H9 (cell line): ENCODE data around the gene WIPF2. TPM values are rescaled to one million over a fixed set of nuclear protein-coding genes. Genes with fewer than 3 reads are reported as not detected.

Source experiments
- DNase-seq: peaks from one replicate; pipeline ENCODE4 v3.0.0-alpha.2; 2017
- H2AFZ ChIP-seq: one replicate; pipeline ENCODE4 v1.6.1; 2013; ENCODE audit warnings: mild to moderate bottlenecking, low read length, control low read depth, moderate library complexity
- H2AK5ac ChIP-seq: 2 replicates; pipeline ENCODE4 v1.6.1; 2013; ENCODE audit warnings: low read length, control low read depth, mixed read lengths; ENCODE audit not compliant: insufficient read length
- H2BK120ac ChIP-seq: one replicate; pipeline ENCODE4 v1.6.1; 2013; ENCODE audit warnings: low read depth, mild to moderate bottlenecking, low read length, control low read depth, inconsistent platforms; ENCODE audit not compliant: poor library complexity, severe bottlenecking
- H2BK12ac ChIP-seq: 2 replicates; pipeline ENCODE4 v1.6.1; 2013; ENCODE audit warnings: low read length, control low read depth, mixed read lengths, low read depth; ENCODE audit not compliant: insufficient read length
- H2BK15ac ChIP-seq: 2 replicates; pipeline ENCODE4 v1.6.1; 2013; ENCODE audit warnings: low read depth, low read length, control low read depth
- H2BK20ac ChIP-seq: one replicate; pipeline ENCODE4 v1.6.1; 2013; ENCODE audit warnings: low read depth, mild to moderate bottlenecking, low read length, control low read depth, inconsistent platforms; ENCODE audit not compliant: poor library complexity, severe bottlenecking
- H2BK5ac ChIP-seq: 2 replicates; pipeline ENCODE4 v1.6.1; 2013; ENCODE audit warnings: low read length, control low read depth, mixed read lengths; ENCODE audit not compliant: insufficient read length
- H3K14ac ChIP-seq: 2 replicates; pipeline ENCODE4 v1.6.1; 2013; ENCODE audit warnings: low read length, control low read depth; ENCODE audit not compliant: insufficient read depth
- H3K18ac ChIP-seq: 2 replicates; pipeline ENCODE4 v1.6.1; 2013; ENCODE audit warnings: low read depth, mild to moderate bottlenecking, mixed read lengths, low read length, control low read depth; ENCODE audit not compliant: insufficient read length
- H3K23ac ChIP-seq: 2 replicates; pipeline ENCODE4 v1.6.1; 2013; ENCODE audit warnings: low read length, control low read depth, mixed read lengths, low read depth; ENCODE audit not compliant: insufficient read length
- H3K23me2 ChIP-seq: 2 replicates; pipeline ENCODE4 v1.6.1; 2013; ENCODE audit warnings: low read depth, mild to moderate bottlenecking, mixed read lengths, low read length, control low read depth; ENCODE audit not compliant: insufficient read length, poor library complexity, severe bottlenecking
- H3K27ac ChIP-seq: 2 replicates; pipeline ENCODE4 v1.5.1; 2013; ENCODE audit warnings: low read length, control low read depth, mixed read lengths, low read depth; ENCODE audit not compliant: insufficient read length
- H3K27me3 ChIP-seq: 2 replicates; pipeline ENCODE4 v1.6.1; 2013; ENCODE audit warnings: low read length, control low read depth, inconsistent platforms; ENCODE audit not compliant: insufficient read depth
- H3K4ac ChIP-seq: 2 replicates; pipeline ENCODE4 v1.6.1; 2013; ENCODE audit warnings: low read depth, mild to moderate bottlenecking, control low read depth, inconsistent platforms, low read length, moderate library complexity
- H3K4me1 ChIP-seq: 2 replicates; pipeline ENCODE4 v1.6.1; 2013; ENCODE audit warnings: low read length, control low read depth, inconsistent platforms; ENCODE audit not compliant: insufficient read depth
- H3K4me2 ChIP-seq: 2 replicates; pipeline ENCODE4 v1.6.1; 2013; ENCODE audit warnings: low read length, control low read depth, mixed read lengths; ENCODE audit not compliant: insufficient read length, insufficient read depth
- H3K56ac ChIP-seq: 2 replicates; pipeline ENCODE4 v1.6.1; 2013; ENCODE audit warnings: low read depth, mild to moderate bottlenecking, mixed read lengths, low read length, control low read depth; ENCODE audit not compliant: insufficient read length
- H3K79me1 ChIP-seq: 2 replicates; pipeline ENCODE4 v1.6.1; 2013; ENCODE audit warnings: low read depth, mild to moderate bottlenecking, moderate library complexity, low read length, control low read depth, inconsistent platforms; ENCODE audit not compliant: insufficient read depth, poor library complexity, severe bottlenecking
- H3K79me2 ChIP-seq: 2 replicates; pipeline ENCODE4 v1.6.1; 2013; ENCODE audit warnings: low read length, control low read depth, inconsistent platforms; ENCODE audit not compliant: insufficient read depth
- H3K9ac ChIP-seq: 2 replicates; pipeline ENCODE4 v1.6.1; 2013; ENCODE audit warnings: low read length, control low read depth, mixed read lengths; ENCODE audit not compliant: insufficient read length; ENCODE audit errors: extremely low read depth
- H3K9me3 ChIP-seq: one replicate; pipeline ENCODE4 v1.6.1; 2013; ENCODE audit warnings: low read depth, low read length, inconsistent platforms; ENCODE audit not compliant: control insufficient read depth
- H3T11ph ChIP-seq: one replicate; pipeline ENCODE4 v1.6.1; 2013; ENCODE audit warnings: mild to moderate bottlenecking, low read length, control low read depth, inconsistent platforms
- H4K20me1 ChIP-seq: one replicate; pipeline ENCODE4 v1.6.1; 2013; ENCODE audit not compliant: control insufficient read depth, insufficient read length, insufficient read depth
- H4K5ac ChIP-seq: 2 replicates; pipeline ENCODE4 v1.6.1; 2013; ENCODE audit warnings: low read depth, mild to moderate bottlenecking, mixed read lengths, low read length, control low read depth; ENCODE audit not compliant: insufficient read length
- H4K8ac ChIP-seq: replicated peaks from 2 replicates; pipeline ENCODE4 v1.6.1; 2013; ENCODE audit warnings: low read length, control low read depth, mixed read lengths, low read depth; ENCODE audit not compliant: insufficient read length
- H4K91ac ChIP-seq: 2 replicates; pipeline ENCODE4 v1.6.1; 2013; ENCODE audit warnings: low read depth, mild to moderate bottlenecking, moderate library complexity, mixed read lengths, low read length, control low read depth; ENCODE audit not compliant: insufficient read length
- H3K27ac Mint-ChIP-seq, 3 experiments: 2 replicates in 2 of 3; 3 replicates in 1 of 3; pipeline ENCODE4 v1.8.0; 2020 to 2021; ENCODE audit warnings: mixed read lengths in 3 of 3, mild to moderate bottlenecking in 1 of 3, moderate library complexity in 1 of 3
- H3K27me3 Mint-ChIP-seq: 2 replicates; pipeline ENCODE4 v1.8.0; 2021; ENCODE audit warnings: low read depth, mild to moderate bottlenecking, moderate library complexity, mixed read lengths
- H3K36me3 Mint-ChIP-seq, 3 experiments: 2 replicates in 2 of 3; 3 replicates in 1 of 3; pipeline ENCODE4 v1.8.0; 2020 to 2021; ENCODE audit warnings: low read depth in 3 of 3, mixed read lengths in 3 of 3; ENCODE audit not compliant: insufficient read depth in 1 of 3
- H3K4me1 Mint-ChIP-seq, 2 experiments: 2 replicates each; pipeline ENCODE4 v1.8.0; 2020; ENCODE audit warnings: mixed read lengths in 2 of 2
- H3K4me3 Mint-ChIP-seq, 2 experiments: 2 replicates in 1 of 2; 3 replicates in 1 of 2; pipeline ENCODE4 v1.8.0; 2020 to 2021; ENCODE audit warnings: mild to moderate bottlenecking in 2 of 2, mixed read lengths in 2 of 2, moderate library complexity in 1 of 2
- H3K9me3 Mint-ChIP-seq, 2 experiments: 2 replicates in 1 of 2; 3 replicates in 1 of 2; pipeline ENCODE4 v1.8.0; 2020; ENCODE audit warnings: mild to moderate bottlenecking in 2 of 2, mixed read lengths in 2 of 2, moderate library complexity in 1 of 2
- WGBS: extraction: QIAGEN DNeasy Blood & Tissue Kit; methylation state at CpG from one replicate; pipeline ENCODE4 v1.1.7; 2013; ENCODE audit warnings: missing lambda C conversion rate, low lambda C conversion rate, mixed read lengths; ENCODE audit not compliant: insufficient read length; ENCODE audit errors: extremely low coverage; 5-methylcytosine and 5-hydroxymethylcytosine counted together
- total RNA-seq: library from RNA; stranded (reverse); gene quantifications from 2 replicates; pipeline ENCODE4 v1.2.1, GENCODE V29; 2021
- TF ChIP-seq, protein P1 (sequence below): fragments of 200-600 bp; sonication (generic); conservative IDR thresholded peaks from 3 replicates; pipeline ENCODE4 v1.8.0; 2021; ENCODE audit warnings: antibody characterized with exemption, mild to moderate bottlenecking

WIPF2 gene
- total RNA-seq, 1 experiment from 2014 or later = 24.2 TPM

DNA sequence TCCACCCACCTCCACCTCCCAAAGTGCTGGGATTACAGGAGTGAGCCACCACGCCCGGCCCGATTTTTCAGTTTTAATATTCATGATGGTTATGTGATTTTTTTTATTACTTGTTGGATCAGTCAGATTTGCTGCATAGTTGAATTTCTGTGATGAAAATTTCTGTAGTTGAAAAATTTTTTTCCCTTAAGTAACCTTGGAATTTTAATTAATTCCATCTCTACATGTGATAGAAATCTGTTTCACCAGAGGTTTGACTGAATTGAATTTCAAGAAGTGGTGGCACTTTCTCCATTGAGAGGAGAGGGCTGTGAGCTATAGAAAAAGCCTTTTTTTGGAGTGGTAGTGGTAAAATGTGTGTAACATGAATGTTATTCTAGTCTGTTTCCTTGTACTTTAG lies 24.7 kb downstream of the WIPF2 start:
- Histone ChIP-seq H4K20me1 (no peaks in the 10 kb centered on the region), H3K4ac (no peak overlapping the region), H3K4me2 (no peak overlapping the region), H3K27ac (no peak overlapping the region), H3K9ac (no peak overlapping the region), H3K23ac (no peak overlapping the region), H2AFZ (no peak overlapping the region), H2BK120ac (no peak overlapping the region), H3K27me3 (no peaks in the 10 kb centered on the region), H3K4me1 (no peaks in the 10 kb centered on the region), H2BK15ac (no peak overlapping the region), H3K56ac (no peak overlapping the region), H2AK5ac (no peak overlapping the region), H2BK12ac (no peak overlapping the region), H2BK20ac (no peak overlapping the region), H3K23me2 (no peaks in the 10 kb centered on the region), H4K91ac (no peak overlapping the region), H3K79me1 (no peaks in the 10 kb centered on the region), H3K9me3 (no peaks in the 10 kb centered on the region), H3K14ac (no peak overlapping the region), H3K79me2 (no peaks in the 10 kb centered on the region; the same call in 1 of the 2 replicates), H3K18ac (no peak overlapping the region), H3T11ph (no peak overlapping the region), H4K8ac (no peak overlapping the region), H4K5ac (no peak overlapping the region), H2BK5ac (no peak overlapping the region)
- no CpG with 5 or more reads among the region's 3 CpGs for WGBS
- no peak for DNase-seq
- H3K36me3 Mint-ChIP-seq = peaks cover 0 to 2% (median 0%) of the 10 kb centered on the region in 3 experiments; a peak in 1 of 7 replicates
- TF ChIP-seq, protein P1, sequence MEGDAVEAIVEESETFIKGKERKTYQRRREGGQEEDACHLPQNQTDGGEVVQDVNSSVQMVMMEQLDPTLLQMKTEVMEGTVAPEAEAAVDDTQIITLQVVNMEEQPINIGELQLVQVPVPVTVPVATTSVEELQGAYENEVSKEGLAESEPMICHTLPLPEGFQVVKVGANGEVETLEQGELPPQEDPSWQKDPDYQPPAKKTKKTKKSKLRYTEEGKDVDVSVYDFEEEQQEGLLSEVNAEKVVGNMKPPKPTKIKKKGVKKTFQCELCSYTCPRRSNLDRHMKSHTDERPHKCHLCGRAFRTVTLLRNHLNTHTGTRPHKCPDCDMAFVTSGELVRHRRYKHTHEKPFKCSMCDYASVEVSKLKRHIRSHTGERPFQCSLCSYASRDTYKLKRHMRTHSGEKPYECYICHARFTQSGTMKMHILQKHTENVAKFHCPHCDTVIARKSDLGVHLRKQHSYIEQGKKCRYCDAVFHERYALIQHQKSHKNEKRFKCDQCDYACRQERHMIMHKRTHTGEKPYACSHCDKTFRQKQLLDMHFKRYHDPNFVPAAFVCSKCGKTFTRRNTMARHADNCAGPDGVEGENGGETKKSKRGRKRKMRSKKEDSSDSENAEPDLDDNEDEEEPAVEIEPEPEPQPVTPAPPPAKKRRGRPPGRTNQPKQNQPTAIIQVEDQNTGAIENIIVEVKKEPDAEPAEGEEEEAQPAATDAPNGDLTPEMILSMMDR = no peak
- no peaks in the 10 kb centered on the region for H3K4me1 Mint-ChIP-seq
- no peaks in the 10 kb centered on the region for H3K27me3 Mint-ChIP-seq
- no peaks in the 10 kb centered on the region for H3K9me3 Mint-ChIP-seq
- H3K27ac Mint-ChIP-seq = no peak overlapping the region
- H3K4me3 Mint-ChIP-seq = no peak overlapping the region
